Hematopoietic multipotent progenitor cell treated with erythropoietin and hydrocortisone succinate and interleukin-3 and kit ligand, for 8 days (in vitro differentiated cells): ENCODE measurements around the gene RBP3.

Experiments used
- DNase-seq: peaks from one replicate; pipeline ENCODE4 v3.0.0-alpha.2; 2015

Gene RBP3

DNA sequence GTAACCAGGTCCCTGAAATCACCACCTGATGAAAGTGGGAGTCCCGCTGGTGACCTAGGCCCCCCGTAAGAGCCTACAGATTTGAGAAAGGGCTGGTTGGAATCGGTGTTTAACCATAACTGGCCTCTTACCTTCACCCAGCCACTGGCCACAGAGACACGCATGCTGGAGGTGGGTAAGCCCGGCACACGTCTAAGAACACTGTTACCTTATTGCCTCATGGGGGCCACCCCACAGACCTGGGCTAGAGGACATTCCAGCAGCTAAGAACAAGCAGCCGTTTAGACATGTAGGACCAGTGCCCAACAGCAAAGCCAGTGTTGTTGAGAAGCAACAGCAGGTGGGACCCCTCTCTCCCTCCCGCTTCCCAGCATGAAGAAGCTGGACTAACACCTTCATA lies 28.4 kb upstream of the RBP3 start:
- no peak for DNase-seq

- no peak for DNase-seq
These were observed 27.4 kb upstream of the RBP3 start for GRCh38 chr10:47320812-47321211.

GRCh38 chr10:47321521-47322195 lies 26.5 kb upstream of the RBP3 start:
- no peak for DNase-seq

DNA sequence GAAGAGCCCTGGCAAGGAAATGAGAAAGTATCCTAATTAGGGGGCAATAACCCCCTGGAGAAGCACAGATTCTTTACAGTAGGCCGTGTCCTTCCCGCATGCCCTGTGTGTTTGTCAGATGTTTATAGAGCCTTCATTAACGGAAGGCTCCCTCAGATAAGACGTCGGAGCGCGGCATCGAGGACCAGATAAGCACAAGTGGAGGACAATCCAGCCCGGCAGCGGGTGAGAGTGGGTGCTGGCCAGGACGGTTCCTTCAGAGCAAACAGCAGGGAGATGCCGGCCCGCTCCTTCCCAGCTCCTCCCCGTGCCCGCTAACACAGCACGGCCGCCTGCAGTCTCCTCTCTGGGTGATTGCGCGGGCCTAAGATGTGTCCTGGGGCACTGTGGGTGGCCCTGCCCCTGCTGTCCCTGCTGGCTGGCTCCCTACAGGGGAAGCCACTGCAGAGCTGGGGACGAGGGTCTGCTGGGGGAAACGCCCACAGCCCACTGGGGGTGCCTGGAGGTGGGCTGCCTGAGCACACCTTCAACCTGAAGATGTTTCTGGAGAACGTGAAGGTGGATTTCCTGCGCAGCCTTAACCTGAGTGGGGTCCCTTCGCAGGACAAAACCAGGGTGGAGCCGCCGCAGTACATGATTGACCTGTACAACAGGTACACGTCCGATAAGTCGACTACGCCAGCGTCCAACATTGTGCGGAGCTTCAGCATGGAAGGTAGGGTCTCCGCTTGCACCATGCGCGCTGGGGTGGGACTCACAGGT lies 25.7 kb upstream of the RBP3 start, which contains the start of gene GDF2:
Gene GDF2, plus strand, starts transcription at position 155 of the 762 bp plus-strand sequence. Its CDS starts 215 bp downstream, at position 370.
- peak; percentile 68 for DNase-seq

GRCh38 chr10:47323087-47323486 lies 25.1 kb upstream of the RBP3 start:
- no peak for DNase-seq

- no peak for DNase-seq
These were observed 24.4 kb upstream of the RBP3 start for GRCh38 chr10:47323636-47324296.

DNA sequence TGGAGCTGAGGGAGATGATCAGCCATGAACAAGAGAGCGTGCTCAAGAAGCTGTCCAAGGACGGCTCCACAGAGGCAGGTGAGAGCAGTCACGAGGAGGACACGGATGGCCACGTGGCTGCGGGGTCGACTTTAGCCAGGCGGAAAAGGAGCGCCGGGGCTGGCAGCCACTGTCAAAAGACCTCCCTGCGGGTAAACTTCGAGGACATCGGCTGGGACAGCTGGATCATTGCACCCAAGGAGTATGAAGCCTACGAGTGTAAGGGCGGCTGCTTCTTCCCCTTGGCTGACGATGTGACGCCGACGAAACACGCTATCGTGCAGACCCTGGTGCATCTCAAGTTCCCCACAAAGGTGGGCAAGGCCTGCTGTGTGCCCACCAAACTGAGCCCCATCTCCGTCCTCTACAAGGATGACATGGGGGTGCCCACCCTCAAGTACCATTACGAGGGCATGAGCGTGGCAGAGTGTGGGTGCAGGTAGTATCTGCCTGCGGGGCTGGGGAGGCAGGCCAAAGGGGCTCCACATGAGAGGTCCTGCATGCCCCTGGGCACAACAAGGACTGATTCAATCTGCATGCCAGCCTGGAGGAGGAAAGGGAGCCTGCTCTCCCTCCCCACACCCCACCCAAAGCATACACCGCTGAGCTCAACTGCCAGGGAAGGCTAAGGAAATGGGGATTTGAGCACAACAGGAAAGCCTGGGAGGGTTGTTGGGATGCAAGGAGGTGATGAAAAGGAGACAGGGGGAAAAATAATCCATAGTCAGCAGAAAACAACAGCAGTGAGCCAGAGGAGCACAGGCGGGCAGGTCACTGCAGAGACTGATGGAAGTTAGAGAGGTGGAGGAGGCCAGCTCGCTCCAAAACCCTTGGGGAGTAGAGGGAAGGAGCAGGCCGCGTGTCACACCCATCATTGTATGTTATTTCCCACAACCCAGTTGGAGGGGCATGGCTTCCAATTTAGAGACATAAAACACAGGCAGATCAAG lies 22.6 kb upstream of the RBP3 start:
- DNase-seq = no peak

DNA sequence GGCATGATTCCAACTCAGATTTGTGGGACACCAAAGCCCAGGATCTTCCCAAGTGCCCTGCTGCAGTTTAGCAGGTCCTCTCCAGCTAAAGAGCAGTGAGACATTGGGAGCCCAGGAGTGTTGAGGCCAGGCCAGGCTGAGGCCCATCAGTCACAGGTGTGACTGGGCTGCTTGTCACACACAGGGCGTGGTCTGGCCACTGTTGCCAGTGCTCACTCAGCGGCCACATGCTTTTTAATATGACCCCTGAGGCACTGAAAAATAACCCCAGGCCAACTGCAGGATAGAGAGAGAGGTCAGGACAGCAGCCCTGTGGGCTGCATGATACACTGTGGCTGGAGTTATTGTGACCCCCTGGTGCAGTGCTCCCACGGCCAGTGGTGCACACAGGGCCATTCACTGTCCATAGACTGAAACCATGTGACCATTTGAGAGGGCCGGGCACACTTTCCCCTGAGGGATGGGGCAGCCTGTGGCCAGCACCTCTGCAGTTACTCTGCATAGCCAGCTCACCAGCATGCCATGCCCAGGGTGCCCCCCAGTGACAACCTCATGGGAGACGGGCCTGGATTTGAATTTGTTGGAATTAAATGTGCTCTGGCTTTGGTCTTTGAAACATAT lies 21.7 kb upstream of the RBP3 start:
- no peak for DNase-seq

DNA sequence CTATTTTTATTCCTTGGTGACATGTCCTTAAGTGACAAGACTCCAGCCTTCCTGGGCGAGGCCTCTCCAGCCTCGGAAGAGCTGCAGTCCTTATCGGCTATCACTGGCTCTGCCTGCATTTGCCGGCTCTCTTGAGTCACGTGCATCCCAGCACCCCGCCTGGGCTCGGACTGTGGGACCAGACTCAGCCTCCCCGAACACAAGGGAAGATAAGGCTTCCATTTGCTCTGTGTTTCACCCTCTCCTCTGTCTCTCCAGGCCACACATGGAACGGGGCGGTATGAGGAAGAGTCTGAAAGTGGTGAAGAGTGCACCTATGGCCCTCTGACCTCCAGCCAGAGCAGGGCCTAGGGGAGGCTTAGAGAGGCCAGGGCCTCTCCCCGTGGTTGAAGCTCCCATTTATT lies 21.2 kb upstream of the RBP3 start:
- DNase-seq = peak; percentile 42

DNA sequence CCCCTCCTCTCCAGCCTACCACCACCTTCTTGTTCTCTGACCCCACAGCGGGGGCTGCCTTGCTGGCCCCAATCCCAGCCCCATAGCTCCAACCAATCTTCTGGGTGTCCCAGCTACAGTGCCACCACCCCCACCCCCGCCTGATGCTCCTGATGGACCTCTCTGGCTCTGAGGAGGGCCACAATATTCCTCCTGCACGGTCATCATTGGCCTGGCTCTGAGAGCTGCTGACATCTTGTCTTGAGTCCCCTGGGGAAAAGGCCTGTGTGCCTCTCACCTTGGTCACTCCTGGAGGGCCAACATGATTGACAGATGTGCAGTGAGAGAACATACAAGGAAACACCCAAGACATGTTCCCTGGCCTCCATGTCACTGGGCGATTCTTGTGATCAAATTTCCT lies 18.3 kb upstream of the RBP3 start:
- no peak for DNase-seq

DNA sequence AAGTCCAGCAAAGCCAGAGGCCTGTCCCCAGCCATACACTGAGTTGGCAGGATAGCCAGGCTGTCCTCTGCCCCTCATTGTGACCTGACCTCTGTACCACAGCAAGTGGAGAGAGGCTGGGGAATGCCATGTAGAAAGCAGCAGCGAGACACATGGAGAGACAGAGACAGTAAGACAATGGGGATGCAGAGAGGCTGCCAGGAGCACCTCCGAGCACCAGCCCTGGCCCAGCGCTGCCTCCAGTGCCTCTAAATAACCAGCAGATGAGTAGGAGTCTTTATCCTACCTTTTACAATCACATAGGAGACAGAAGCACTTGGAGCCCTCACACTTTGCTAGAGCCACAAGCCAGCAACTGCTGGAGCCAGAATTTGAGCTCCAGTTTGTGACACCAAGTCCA lies 17.8 kb upstream of the RBP3 start:
- no peak for DNase-seq

- DNase-seq = no peak
These were observed 17.4 kb upstream of the RBP3 start for GRCh38 chr10:47330804-47331203.

GRCh38 chr10:47331491-47331890 lies 16.7 kb upstream of the RBP3 start:
- no peak for DNase-seq

- DNase-seq = no peak
These were observed 16.2 kb upstream of the RBP3 start for GRCh38 chr10:47331954-47332353.

- DNase-seq = no peak
These were observed 15.8 kb upstream of the RBP3 start for GRCh38 chr10:47332371-47332770.

DNA sequence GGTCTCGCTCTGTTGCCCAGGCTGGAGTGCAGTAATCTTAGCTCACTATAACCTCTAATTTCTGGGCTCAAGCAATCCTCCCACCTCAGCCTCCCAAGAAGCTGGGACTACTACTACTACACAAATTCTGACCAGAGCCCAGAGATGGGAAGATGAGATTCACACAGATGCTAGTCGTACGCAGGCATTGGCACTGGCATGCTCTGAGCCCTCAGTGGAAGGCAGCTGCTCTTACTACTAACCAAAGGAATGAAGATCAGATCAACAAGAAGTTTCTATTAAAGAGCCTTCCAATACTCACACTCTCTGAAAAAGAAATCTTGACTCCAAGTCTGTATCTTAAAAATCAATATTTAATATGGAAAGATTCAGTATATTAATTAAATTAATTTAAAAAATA lies 15.2 kb upstream of the RBP3 start:
- DNase-seq = no peak

- DNase-seq = no peak
These were observed 14.6 kb upstream of the RBP3 start for GRCh38 chr10:47333532-47333931.

GRCh38 chr10:47334466-47335295 lies 13.5 kb upstream of the RBP3 start:
- DNase-seq = peak; percentile 20

DNA sequence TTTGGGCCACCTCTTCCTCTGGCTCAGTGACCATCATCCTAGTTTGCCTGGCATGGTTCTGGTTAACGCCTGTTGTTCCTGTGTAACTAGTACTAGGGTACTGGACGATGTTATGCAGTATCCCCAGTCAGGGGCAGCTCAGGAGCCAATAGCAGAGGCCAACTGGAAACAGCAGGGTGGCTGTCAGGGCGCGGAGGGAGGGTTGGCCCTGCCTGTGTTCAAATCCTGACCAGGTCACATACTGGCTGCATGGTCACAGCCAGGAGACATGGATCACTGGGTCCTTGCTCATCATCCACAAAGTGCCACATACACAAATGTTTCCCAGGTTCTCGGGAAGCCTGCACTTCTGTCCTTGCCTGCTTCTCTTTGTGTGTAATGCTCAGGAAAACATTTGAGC lies 12.3 kb upstream of the RBP3 start:
- no peak for DNase-seq

DNA sequence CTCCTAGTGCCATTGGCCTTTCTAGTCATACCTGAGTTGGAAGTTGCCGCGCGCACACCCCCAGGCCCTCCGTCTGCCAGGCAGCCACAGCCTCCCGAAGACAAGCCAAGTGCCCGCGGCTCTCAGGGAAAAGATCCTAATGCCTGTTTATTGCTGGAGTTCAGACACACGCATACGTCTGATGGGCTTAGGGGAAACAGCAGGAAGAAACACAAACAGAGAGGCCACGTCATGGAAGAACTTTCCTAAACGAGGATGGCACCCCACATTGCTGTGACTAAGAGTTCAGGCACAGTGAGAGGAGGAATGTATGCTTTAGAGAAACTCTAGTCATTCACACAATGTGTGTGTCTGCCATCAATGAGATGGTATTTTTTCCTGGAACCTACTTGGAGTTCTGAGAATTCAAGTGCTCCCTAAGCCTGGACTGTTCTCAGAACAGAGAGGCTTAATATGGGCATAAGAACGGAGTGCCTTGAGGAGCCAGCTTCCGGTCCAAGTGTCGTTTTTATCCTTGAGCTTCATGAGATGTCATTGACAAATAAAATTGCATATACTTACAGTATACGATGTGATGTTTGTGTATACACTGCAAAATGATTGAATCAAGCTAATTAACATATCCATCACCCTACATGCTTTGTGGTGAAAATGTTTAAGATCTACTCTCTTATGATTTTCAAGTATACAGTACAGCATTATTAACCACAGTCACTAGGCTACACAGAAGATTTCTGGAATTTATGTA lies 11.6 kb upstream of the RBP3 start:
- peak; percentile 84 for DNase-seq

DNA sequence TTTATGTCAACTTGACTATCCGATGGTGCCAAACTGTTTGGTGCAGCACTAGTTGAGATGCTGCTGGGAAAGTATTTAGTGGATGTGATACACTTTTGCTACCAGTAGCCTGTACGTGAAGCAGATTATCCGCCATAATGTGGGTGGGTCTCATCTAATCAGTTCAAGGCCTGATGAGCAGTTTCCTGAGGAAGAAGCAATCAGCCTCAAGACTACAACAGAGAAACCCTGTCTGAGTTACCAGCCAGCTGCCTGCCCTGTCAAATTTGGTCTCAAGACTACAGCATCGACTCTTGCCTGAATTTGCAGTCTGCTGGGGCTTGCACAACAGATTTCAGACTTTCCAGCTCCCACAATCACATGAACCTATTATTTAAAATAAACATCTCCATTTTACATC lies 10.9 kb upstream of the RBP3 start:
- DNase-seq = no peak
